PFSK-1 (cell line): Measurements from ENCODE around the gene PGM3.

Source experiments
- POLR2AphosphoS5 ChIP-seq: IDR thresholded peaks from 2 replicates; pipeline ENCODE4 v1.6.1; 2012; ENCODE audit warnings: low read depth, mild to moderate bottlenecking, control low read depth, low read length, moderate library complexity
- REST ChIP-seq, 2 experiments: IDR thresholded peaks; 2 replicates each; pipeline versions ENCODE4 v1.6.1 to v1.8.0; 2011 to 2012; ENCODE audit warnings: low read depth in 2 of 2, low read length in 2 of 2, control low read depth in 1 of 2, inconsistent platforms in 1 of 2, mild to moderate bottlenecking in 1 of 2, moderate library complexity in 1 of 2; ENCODE audit not compliant: insufficient read depth in 1 of 2
- SIN3A ChIP-seq: IDR thresholded peaks from 2 replicates; pipeline ENCODE4 v1.6.1; 2012; ENCODE audit warnings: mild to moderate bottlenecking, low read length, moderate library complexity, borderline replicate concordance; ENCODE audit not compliant: insufficient read depth
- TAF1 ChIP-seq: IDR thresholded peaks from 2 replicates; pipeline ENCODE4 v1.6.1; 2012; ENCODE audit warnings: low read length, control low read depth, borderline replicate concordance; ENCODE audit not compliant: insufficient read depth

- TF ChIP-seq POLR2AphosphoS5 (no peak), SIN3A (no peak), TAF1 (no peak), REST (IDR thresholded peaks at IDR 0.05; ENCODE audit: insufficient read depth in 1 of 2, low read depth in 2 of 2, low read length in 2 of 2) (no peak)
Observed at GRCh38 chr6:83138758-83139157, 54.3 kb downstream of the PGM3 start.
